Skeletal muscle satellite cell (primary cell): Measurements from ENCODE around the gene CTNNBL1.

ENCODE experiments used
- H3K27me3 ChIP-seq: 2 replicates; pipeline ENCODE4 v1.7.0; 2013; ENCODE audit warnings: low read length; ENCODE audit not compliant: control insufficient read depth, insufficient read depth
- H3K36me3 ChIP-seq: 2 replicates; pipeline ENCODE4 v1.7.0; 2013; ENCODE audit warnings: mild to moderate bottlenecking, control low read depth, low read length; ENCODE audit not compliant: insufficient read depth
- H3K4me1 ChIP-seq: 2 replicates; pipeline ENCODE4 v1.7.0; 2013; ENCODE audit warnings: low read length; ENCODE audit not compliant: control insufficient read depth, insufficient read depth
- H3K4me2 ChIP-seq: 2 replicates; pipeline ENCODE4 v1.7.0; 2013; ENCODE audit warnings: mild to moderate bottlenecking, low read length
- H3K4me3 ChIP-seq: 2 replicates; pipeline ENCODE4 v1.7.0; 2013; ENCODE audit warnings: low read length
- H3K9ac ChIP-seq: 2 replicates; pipeline ENCODE4 v1.7.0; 2013; ENCODE audit warnings: mild to moderate bottlenecking, low read depth, low read length, moderate library complexity
- H3K9me3 ChIP-seq: replicated peaks from 2 replicates; pipeline ENCODE4 v1.7.0; 2013; ENCODE audit warnings: mild to moderate bottlenecking, control low read depth, low read length

CTNNBL1 gene

GRCh38 chr20:37869334-37869861 is 175.6 kb downstream of the CTNNBL1 start:
- Histone ChIP-seq H3K36me3 (peaks cover 11% of the 10 kb centered on the region), H3K9ac (no peak overlapping the region), H3K4me3 (no peak overlapping the region), H3K4me1 (no peaks in the 10 kb centered on the region), H3K27me3 (no peaks in the 10 kb centered on the region), H3K4me2 (no peak overlapping the region), H3K9me3 (no peaks in the 10 kb centered on the region)

- Histone ChIP-seq H3K4me1 (no peaks in the 10 kb centered on the region), H3K9ac (no peak overlapping the region), H3K4me3 (no peak overlapping the region), H3K4me2 (no peak overlapping the region), H3K9me3 (no peaks in the 10 kb centered on the region), H3K36me3 (peaks cover 5% of the 10 kb centered on the region), H3K27me3 (no peaks in the 10 kb centered on the region)
Measured at GRCh38 chr20:37870294-37870693, 176.5 kb downstream of the CTNNBL1 start.

GRCh38 chr20:37871751-37872150 is 177.9 kb downstream of the CTNNBL1 start:
- Histone ChIP-seq H3K4me1 (no peaks in the 10 kb centered on the region), H3K9me3 (no peaks in the 10 kb centered on the region), H3K27me3 (no peaks in the 10 kb centered on the region), H3K4me2 (no peak overlapping the region), H3K36me3 (peaks cover 5% of the 10 kb centered on the region), H3K4me3 (no peak overlapping the region), H3K9ac (no peak overlapping the region)

- Histone ChIP-seq H3K27me3 (no peaks in the 10 kb centered on the region), H3K4me3 (no peak overlapping the region), H3K36me3 (peaks cover 5% of the 10 kb centered on the region), H3K9ac (no peak overlapping the region), H3K4me2 (no peak overlapping the region), H3K4me1 (no peaks in the 10 kb centered on the region), H3K9me3 (no peaks in the 10 kb centered on the region)
Measured at GRCh38 chr20:37872161-37872560, 178.3 kb downstream of the CTNNBL1 start.

GRCh38 chr20:37873884-37874283 is 180.1 kb downstream of the CTNNBL1 start:
- Histone ChIP-seq H3K9ac (no peak overlapping the region), H3K4me1 (no peaks in the 10 kb centered on the region), H3K36me3 (peaks cover 5% of the 10 kb centered on the region), H3K4me3 (no peak overlapping the region), H3K9me3 (no peaks in the 10 kb centered on the region), H3K4me2 (no peak overlapping the region), H3K27me3 (no peaks in the 10 kb centered on the region)

GRCh38 chr20:37875460-37876175 is 181.8 kb downstream of the CTNNBL1 start:
- Histone ChIP-seq H3K27me3 (no peaks in the 10 kb centered on the region), H3K36me3 (peaks cover 5% of the 10 kb centered on the region), H3K9me3 (no peaks in the 10 kb centered on the region), H3K4me2 (no peak overlapping the region), H3K9ac (no peak overlapping the region), H3K4me1 (no peaks in the 10 kb centered on the region), H3K4me3 (no peak overlapping the region)

GRCh38 chr20:37876863-37877262 is 183.0 kb downstream of the CTNNBL1 start:
- peaks cover 5% of the 10 kb centered on the region for H3K36me3 ChIP-seq
- H3K4me1 ChIP-seq = peaks cover 9% of the 10 kb centered on the region
- peaks cover 8% of the 10 kb centered on the region for H3K27me3 ChIP-seq
- H3K4me3 ChIP-seq = no peak overlapping the region
- no peaks in the 10 kb centered on the region for H3K9me3 ChIP-seq
- H3K4me2 ChIP-seq = no peak overlapping the region
- no peak overlapping the region for H3K9ac ChIP-seq

- Histone ChIP-seq H3K4me2 (no peak overlapping the region), H3K9ac (no peak overlapping the region), H3K4me3 (no peak overlapping the region), H3K36me3 (peaks cover 5% of the 10 kb centered on the region), H3K27me3 (peaks cover 12% of the 10 kb centered on the region), H3K4me1 (peaks cover 9% of the 10 kb centered on the region), H3K9me3 (no peaks in the 10 kb centered on the region)
Measured at GRCh38 chr20:37877832-37878772, 184.3 kb downstream of the CTNNBL1 start.

GRCh38 chr20:37878835-37879599 is 185.2 kb downstream of the CTNNBL1 start:
- H3K4me3 ChIP-seq = no peak overlapping the region
- H3K9ac ChIP-seq = no peak overlapping the region
- H3K4me1 ChIP-seq = peaks cover 9% of the 10 kb centered on the region
- H3K27me3 ChIP-seq = peaks cover 19% of the 10 kb centered on the region
- H3K4me2 ChIP-seq = no peak overlapping the region
- H3K9me3 ChIP-seq = no peaks in the 10 kb centered on the region
- H3K36me3 ChIP-seq = peaks cover 3% of the 10 kb centered on the region

GRCh38 chr20:37879843-37880242 is 186.0 kb downstream of the CTNNBL1 start:
- no peak overlapping the region for H3K4me2 ChIP-seq
- H3K9ac ChIP-seq = no peak overlapping the region
- H3K27me3 ChIP-seq = peaks cover 19% of the 10 kb centered on the region
- no peaks in the 10 kb centered on the region for H3K36me3 ChIP-seq
- H3K9me3 ChIP-seq = no peaks in the 10 kb centered on the region
- H3K4me1 ChIP-seq = peaks cover 9% of the 10 kb centered on the region
- H3K4me3 ChIP-seq = no peak overlapping the region
